GM23248 (cell line): Measurements from ENCODE around the gene DOK7. TPM values are rescaled to one million over a fixed set of nuclear protein-coding genes. Genes with fewer than 3 reads are reported as not detected.

Experiments used
- DNase-seq: peaks from one replicate; pipeline ENCODE4 v3.0.0-alpha.2; 2015
- H2AFZ ChIP-seq: fragments of 200-600 bp; sonication (generic); 2 replicates; pipeline ENCODE4 v1.6.1; 2016; ENCODE audit warnings: antibody characterized with exemption
- H3F3A ChIP-seq: fragments of 200-600 bp; sonication (generic); 2 replicates; pipeline ENCODE4 v1.6.1; 2016; ENCODE audit warnings: mild to moderate bottlenecking, antibody characterized with exemption, mixed run types; ENCODE audit not compliant: insufficient read depth
- H3K27ac ChIP-seq: fragments of 200-600 bp; sonication (generic); 2 replicates; pipeline ENCODE4 v1.5.1; 2016; ENCODE audit warnings: mild to moderate bottlenecking
- H3K27me3 ChIP-seq: fragments of 200-600 bp; sonication (generic); replicated peaks from 2 replicates; pipeline ENCODE4 v1.6.1; 2016; ENCODE audit warnings: mild to moderate bottlenecking; ENCODE audit not compliant: insufficient read depth
- H3K36me3 ChIP-seq: fragments of 200-600 bp; sonication (generic); 2 replicates; pipeline ENCODE4 v1.6.1; 2016; ENCODE audit warnings: low read depth, mild to moderate bottlenecking
- H3K4me1 ChIP-seq: fragments of 200-600 bp; sonication (generic); 2 replicates; pipeline ENCODE4 v1.6.1; 2016; ENCODE audit warnings: mild to moderate bottlenecking; ENCODE audit not compliant: insufficient read depth
- H3K4me2 ChIP-seq: fragments of 200-600 bp; sonication (generic); one replicate; pipeline ENCODE4 v1.6.1; 2016; ENCODE audit warnings: mild to moderate bottlenecking; ENCODE audit not compliant: unreplicated experiment
- H3K4me3 ChIP-seq: fragments of 200-600 bp; sonication (generic); 2 replicates; pipeline ENCODE4 v1.5.1; 2016; ENCODE audit warnings: mild to moderate bottlenecking
- H3K79me2 ChIP-seq: fragments of 200-600 bp; sonication (generic); 2 replicates; pipeline ENCODE4 v1.6.1; 2016; ENCODE audit warnings: mild to moderate bottlenecking; ENCODE audit not compliant: insufficient read depth
- H3K9ac ChIP-seq: fragments of 200-600 bp; sonication (generic); 2 replicates; pipeline ENCODE4 v1.6.1; 2016; ENCODE audit warnings: mild to moderate bottlenecking
- H3K9me2 ChIP-seq: fragments of 200-600 bp; sonication (generic); 2 replicates; pipeline ENCODE4 v1.6.1; 2016; ENCODE audit warnings: mixed run types, mild to moderate bottlenecking, moderate library complexity; ENCODE audit not compliant: insufficient read depth
- H3K9me3 ChIP-seq: fragments of 200-600 bp; sonication (generic); one replicate; pipeline ENCODE4 v1.6.1; 2017; ENCODE audit warnings: low read depth
- H4K20me1 ChIP-seq: fragments of 200-600 bp; sonication (generic); 2 replicates; pipeline ENCODE4 v1.6.0; 2016; ENCODE audit not compliant: insufficient read depth
- EZH2 ChIP-seq: fragments of 200-600 bp; sonication (generic); IDR thresholded peaks from 2 replicates; pipeline ENCODE4 v1.6.1; 2018; ENCODE audit warnings: antibody characterized with exemption, mild to moderate bottlenecking; ENCODE audit not compliant: insufficient read depth, poor library complexity, severe bottlenecking
- EZH2phosphoT487 ChIP-seq: fragments of 200-600 bp; sonication (generic); IDR thresholded peaks from 2 replicates; pipeline ENCODE4 v1.6.1; 2018; ENCODE audit warnings: antibody characterized with exemption, moderate library complexity, mild to moderate bottlenecking, low read depth; ENCODE audit not compliant: insufficient read depth
- WGBS, 2 experiments: methylation state at CpG; one replicate each; pipeline ENCODE4 v1.1.6; 2015 to 2017; ENCODE audit warnings: low lambda C conversion rate in 2 of 2, low coverage in 1 of 2; ENCODE audit errors: missing lambda C conversion rate in 2 of 2; 5-methylcytosine and 5-hydroxymethylcytosine counted together
- in situ Hi-C: fragments of 300-500 bp; cut with MboI; formaldehyde crosslinking; loops from 2 replicates; pipeline ENCODE4 v1.15.0; 2020
- polyA plus RNA-seq: library from polyadenylated mRNA; unstranded; fragments of >200 nt; fragmentation: Nextera tagmentation; extraction: Ambion mirVana; gene quantifications from 2 replicates; pipeline ENCODE4 v1.2.1, GENCODE V29; 2016
- total RNA-seq: library from RNA; depleted of rRNA; stranded (reverse); fragments of >200 nt; shearing (Covaris generic); gene quantifications from 2 replicates; pipeline ENCODE4 v1.2.3, GENCODE V29; 2014

The DOK7 gene
- total and polyA plus RNA-seq, 2 experiments from 2014 or later = not detected

DNA sequence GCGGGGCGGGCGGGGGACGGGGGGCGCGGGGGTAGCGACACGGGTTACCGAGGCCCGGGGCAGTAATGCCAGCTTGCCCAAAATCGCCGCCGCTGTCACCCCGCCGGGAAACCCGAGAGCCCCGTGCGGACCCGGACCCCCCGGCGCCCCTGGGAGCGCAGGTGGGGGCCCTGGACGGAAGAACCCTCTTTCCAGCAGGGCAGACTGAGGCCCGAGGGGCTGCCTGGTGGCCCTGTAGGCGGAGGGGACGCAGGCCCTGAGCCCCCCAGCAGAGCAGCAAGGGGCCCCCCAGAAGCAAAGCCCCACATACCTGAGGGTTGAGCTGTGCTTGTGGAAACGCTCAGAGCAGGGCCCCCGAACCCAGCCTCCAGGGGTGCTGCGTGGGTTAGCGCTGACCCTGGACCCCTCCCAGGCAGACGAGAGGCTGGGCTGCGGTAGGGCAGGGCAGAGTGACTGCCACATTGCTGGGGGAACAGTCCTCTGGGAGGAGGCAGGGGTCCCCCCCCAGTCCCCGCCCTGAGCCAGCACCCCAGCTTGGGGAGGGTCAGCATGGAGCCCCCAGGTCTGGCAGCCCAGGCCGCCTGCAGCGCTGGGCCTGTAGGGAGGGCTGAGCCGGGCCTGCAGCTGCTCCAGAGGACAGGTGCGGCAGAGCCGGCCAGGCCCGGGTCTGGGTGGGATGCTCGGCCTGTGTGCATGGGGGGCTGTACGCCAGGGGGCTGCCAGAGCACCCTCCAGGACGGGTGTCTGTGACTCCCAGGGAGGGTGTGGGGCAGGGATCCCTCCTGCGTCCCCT is 646 bp downstream of the DOK7 start:
- no peak overlapping the region for H3K4me3 ChIP-seq
- no peaks in the 10 kb centered on the region for H4K20me1 ChIP-seq
- TF ChIP-seq EZH2phosphoT487 (no peak), EZH2 (no peak)
- H3K4me1 ChIP-seq = no peaks in the 10 kb centered on the region
- no peaks in the 10 kb centered on the region for H3K9me3 ChIP-seq
- no peaks in the 10 kb centered on the region for H3K36me3 ChIP-seq
- H3K4me2 ChIP-seq = no peak overlapping the region
- H3F3A ChIP-seq = no peaks in the 10 kb centered on the region
- DNase-seq = no peak
- H2AFZ ChIP-seq = no peak overlapping the region
- H3K27me3 ChIP-seq = peaks cover 3% of the 10 kb centered on the region; the same call in 1 of the 2 replicates
- no peaks in the 10 kb centered on the region for H3K9me2 ChIP-seq
- no peak overlapping the region for H3K27ac ChIP-seq
- in situ Hi-C loops = no loop called here
- WGBS, 2 experiments = 41 to 63% methylated on average over 30 to 39 of the region's 43 CpGs
- no peaks in the 10 kb centered on the region for H3K79me2 ChIP-seq
- no peak overlapping the region for H3K9ac ChIP-seq

GRCh38 chr4:3464349-3464905 is 1.3 kb downstream of the DOK7 start:
- H4K20me1 ChIP-seq = no peaks in the 10 kb centered on the region
- H3K9ac ChIP-seq = no peak overlapping the region
- H3K4me2 ChIP-seq = no peak overlapping the region
- H3K79me2 ChIP-seq = no peaks in the 10 kb centered on the region
- H3K4me1 ChIP-seq = no peaks in the 10 kb centered on the region
- in situ Hi-C loops = no loop called here
- no peaks in the 10 kb centered on the region for H3F3A ChIP-seq
- H3K9me2 ChIP-seq = no peaks in the 10 kb centered on the region
- no peaks in the 10 kb centered on the region for H3K9me3 ChIP-seq
- H3K36me3 ChIP-seq = no peaks in the 10 kb centered on the region
- no peak overlapping the region for H2AFZ ChIP-seq
- TF ChIP-seq EZH2 (no peak), EZH2phosphoT487 (no peak)
- H3K27me3 ChIP-seq = peaks cover 3% of the 10 kb centered on the region; the same call in 1 of the 2 replicates
- 81 to 90% methylated on average over 13 to 15 of the region's 15 CpGs for WGBS, 2 experiments
- no peak overlapping the region for H3K27ac ChIP-seq
- H3K4me3 ChIP-seq = no peak overlapping the region
- no peak for DNase-seq

DNA sequence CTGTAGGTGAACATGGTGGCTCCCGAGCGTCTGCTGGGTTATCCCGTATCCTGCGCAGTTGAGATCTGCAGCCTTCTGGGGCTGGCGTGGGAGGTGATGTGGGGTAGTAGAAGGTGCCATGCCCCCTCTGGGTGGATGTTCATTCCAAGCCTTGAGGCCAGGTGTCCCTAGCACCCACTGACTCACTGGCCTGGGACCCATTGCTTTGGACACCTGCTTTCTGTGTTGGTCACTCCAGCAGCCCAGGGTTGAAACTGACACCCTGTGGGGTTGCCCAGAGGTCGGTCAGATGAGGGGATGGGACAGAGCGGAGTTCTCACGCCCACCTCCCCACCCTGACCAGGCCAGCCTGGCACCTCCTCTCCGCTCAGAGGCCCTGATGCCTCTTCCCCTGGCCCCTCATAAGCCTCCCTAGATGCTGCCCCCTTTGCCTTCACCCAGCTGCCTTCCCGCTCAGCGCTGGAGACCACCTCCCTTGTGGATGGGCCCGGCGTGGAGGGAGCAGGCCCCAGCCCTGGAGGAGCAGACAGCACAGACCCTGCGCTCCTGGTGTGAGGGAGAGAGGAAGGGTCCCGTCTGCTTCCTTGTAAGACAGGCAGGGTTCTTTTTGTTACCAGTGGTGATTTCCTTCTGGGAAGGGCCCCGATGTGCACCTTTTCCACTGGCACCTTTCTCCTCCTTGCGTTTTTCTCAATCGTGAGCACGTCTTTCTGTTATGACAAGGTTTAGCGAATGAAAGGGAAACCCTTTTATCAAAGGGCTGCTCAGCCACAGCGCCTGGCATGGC is 2.0 kb downstream of the DOK7 start:
- H3K27ac ChIP-seq = no peak overlapping the region
- no peaks in the 10 kb centered on the region for H3K4me1 ChIP-seq
- 86 to 89% methylated on average over 21 of the region's 21 CpGs for WGBS, 2 experiments
- DNase-seq = no peak
- H2AFZ ChIP-seq = no peak overlapping the region
- no peaks in the 10 kb centered on the region for H3K9me3 ChIP-seq
- no peaks in the 10 kb centered on the region for H3K79me2 ChIP-seq
- no peaks in the 10 kb centered on the region for H4K20me1 ChIP-seq
- in situ Hi-C loops = no loop called here
- H3K4me2 ChIP-seq = no peak overlapping the region
- H3K27me3 ChIP-seq = peaks cover 3% of the 10 kb centered on the region; the same call in 1 of the 2 replicates
- H3K36me3 ChIP-seq = no peaks in the 10 kb centered on the region
- no peak overlapping the region for H3K9ac ChIP-seq
- no peaks in the 10 kb centered on the region for H3F3A ChIP-seq
- H3K9me2 ChIP-seq = no peaks in the 10 kb centered on the region
- H3K4me3 ChIP-seq = no peak overlapping the region
- no peak for TF ChIP-seq EZH2phosphoT487
- TF ChIP-seq EZH2 = no peak
